HG03469 (cell line): ENCODE results near the gene LYPD6B.

ENCODE experiments used
- ATAC-seq: cut with Tn5 transposase; IDR thresholded peaks from one replicate; pipeline ENCODE4 v1.9.1; 2021; ENCODE audit warnings: mild to moderate bottlenecking, moderate library complexity, moderate number of reproducible peaks; ENCODE audit not compliant: unreplicated experiment

Gene LYPD6B

DNA sequence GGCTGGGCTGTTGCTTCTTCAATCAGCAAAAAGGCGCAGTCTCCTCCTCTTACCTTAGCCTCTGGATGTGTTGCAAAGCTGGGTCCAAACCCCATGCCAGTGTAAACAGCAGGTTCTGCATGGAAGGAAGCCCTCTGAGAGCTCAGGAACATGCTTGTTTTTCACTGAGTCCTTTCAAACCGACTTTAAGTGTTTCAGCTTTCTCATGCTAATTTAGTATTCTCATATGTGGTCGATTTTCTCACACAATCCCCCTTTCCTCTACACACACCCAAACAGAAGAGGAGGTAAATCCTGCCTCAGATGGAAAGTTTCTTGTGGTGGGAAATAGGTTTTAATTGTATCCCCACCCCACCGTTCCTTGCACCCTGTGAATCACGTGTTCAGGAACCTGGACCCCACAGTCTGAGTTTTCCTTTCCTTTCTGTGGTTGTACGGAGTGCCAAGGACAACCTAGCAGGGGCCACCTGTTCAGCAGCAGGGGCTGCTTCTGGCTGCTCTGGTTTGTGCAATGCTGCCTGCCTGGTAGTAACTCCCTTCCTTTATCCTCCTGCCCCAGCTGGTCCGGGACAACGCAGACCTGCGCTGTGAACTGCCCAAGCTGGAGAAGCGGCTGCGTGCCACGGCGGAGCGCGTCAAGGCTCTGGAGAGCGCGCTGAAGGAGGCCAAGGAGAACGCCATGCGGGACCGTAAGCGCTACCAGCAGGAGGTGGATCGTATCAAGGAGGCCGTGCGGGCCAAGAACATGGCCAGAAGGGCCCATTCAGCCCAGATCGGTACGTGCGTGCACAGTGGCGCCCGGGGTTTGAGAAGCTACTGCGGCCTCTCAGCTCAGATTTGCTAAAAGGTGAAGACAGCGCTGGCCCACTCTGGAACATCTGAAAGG is 28.7 kb upstream of the LYPD6B start:
- no peak for ATAC-seq

DNA sequence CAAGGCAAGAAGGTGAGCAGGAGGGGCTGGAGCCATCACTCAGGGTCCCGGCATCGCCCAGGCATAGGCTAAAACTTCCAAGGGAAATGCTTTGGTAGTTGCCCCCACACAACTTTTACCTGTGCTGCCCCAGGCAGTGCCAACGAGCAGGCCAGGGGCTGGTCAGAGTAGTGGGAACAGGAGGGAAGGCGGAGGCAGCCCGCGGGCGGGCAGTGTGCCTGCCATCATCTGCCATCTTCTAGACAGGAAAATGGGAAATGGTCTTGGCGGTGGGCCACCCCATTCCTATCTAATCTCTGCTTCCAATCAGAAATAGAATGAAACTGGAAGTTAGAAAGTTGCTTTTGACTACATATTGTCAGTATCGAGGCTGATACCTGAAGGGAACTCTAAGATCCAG is 26.0 kb upstream of the LYPD6B start:
- no peak for ATAC-seq

DNA sequence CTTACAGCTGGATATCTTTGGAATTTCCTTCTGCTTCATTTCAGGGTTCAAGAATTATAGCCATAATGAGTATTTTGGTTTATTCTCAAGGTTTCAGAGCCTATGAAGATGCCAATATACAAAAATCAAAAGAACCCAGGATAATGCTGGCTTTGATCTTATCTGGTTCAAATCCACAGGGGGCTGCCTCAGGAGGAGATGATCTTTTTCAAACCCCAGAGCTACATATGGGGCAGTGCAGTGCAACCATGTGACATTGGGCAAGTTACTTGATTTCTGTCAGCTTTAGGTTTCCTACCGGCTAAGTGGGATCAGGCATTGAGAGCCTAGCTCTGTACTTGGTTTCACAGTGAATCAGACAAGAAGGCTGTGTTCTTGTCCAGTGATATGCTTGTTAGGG is 23.0 kb upstream of the LYPD6B start:
- no peak for ATAC-seq

GRCh38 chr2:149015926-149016563 is 22.5 kb upstream of the LYPD6B start:
- ATAC-seq, result no peak

DNA sequence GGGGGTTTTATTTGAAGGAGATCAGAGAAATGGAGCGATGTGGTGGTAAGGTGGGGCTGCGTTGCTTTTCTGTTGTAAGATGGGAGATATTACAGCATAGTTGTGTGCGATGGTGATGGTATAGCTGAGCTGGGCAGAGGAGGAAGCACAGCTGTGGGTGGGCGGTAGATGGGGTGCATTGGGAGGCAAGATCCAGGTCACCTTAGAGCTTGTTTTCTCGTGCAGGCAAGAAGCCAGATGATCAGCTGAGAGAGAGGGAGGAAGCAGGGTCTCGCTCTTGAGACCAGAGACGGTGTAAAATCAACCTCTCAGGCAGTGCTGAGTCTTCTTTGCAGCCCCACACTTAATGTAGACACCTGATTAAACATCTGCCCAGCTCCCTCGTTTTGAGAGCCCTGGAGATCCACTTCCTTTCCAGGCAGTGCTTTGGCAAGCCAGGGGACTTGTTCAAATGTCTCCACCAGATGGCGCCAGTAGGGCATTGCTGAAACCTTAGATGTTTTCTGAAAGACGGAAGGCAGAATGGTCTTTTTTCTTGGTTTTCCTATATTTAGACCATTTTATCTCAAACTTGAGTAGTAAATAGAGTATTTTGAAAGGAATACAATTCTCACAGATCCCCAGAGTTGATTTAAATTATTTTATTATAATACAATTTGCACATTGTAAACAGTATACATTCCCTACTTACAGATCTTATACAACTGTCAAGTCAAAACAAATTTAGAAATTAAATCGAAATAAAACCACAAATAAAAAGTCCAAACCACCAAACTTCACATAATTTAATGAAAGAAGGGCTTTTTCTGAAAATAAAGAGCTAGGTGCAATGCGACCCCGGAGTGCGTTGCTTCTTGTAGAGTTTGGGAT is 21.1 kb upstream of the LYPD6B start:
- no peak for ATAC-seq

DNA sequence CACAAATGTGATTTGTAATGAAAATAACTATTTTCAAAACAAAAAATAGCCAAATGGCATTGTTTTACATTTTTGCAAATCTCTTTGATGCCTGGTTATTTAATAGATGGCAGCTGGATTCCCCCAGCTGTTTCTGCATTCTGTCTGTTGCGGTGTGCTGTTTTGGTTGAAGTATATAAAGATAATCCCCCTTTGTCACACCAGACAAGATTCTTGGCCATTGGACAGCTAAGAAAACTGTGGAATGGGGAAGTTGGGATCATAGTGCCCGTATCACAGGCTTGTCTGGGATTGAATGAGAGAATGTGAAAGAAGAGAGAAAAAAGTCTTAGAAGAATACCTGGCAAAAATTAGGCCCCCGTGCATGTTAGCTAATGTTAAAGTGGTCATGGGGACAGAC is 19.5 kb upstream of the LYPD6B start:
- no peak for ATAC-seq

DNA sequence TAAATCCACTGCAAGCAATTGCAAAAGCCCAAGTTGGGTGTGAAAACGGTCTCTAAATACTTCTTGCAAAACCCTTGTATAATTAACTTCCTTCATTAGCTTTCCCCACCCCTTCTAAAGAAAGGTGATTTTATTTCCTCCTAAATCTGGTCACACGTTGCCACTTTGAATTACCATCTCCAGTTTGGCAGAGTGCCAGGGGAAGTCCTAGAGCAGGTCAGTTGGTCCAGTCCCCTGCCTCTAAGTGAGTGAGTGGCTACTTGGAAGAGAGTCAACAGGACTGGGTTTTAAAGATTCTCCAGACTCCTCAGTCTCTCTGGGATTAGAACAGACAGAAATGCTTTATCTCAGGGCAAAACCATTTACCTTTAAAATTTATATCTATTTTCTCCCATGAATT is 18.7 kb upstream of the LYPD6B start:
- no peak for ATAC-seq

GRCh38 chr2:149020432-149020851 is 18.1 kb upstream of the LYPD6B start:
- peak; percentile 29 for ATAC-seq

GRCh38 chr2:149021271-149021719 is 17.2 kb upstream of the LYPD6B start:
- peak; percentile 53 for ATAC-seq

GRCh38 chr2:149021761-149022160 is 16.7 kb upstream of the LYPD6B start:
- peak; percentile 38 for ATAC-seq

- ATAC-seq, result no peak
Observed at GRCh38 chr2:149023091-149023490, 15.4 kb upstream of the LYPD6B start.

- ATAC-seq, result no peak
Observed at GRCh38 chr2:149027590-149028250, 10.8 kb upstream of the LYPD6B start.

GRCh38 chr2:149028377-149028776 is 10.1 kb upstream of the LYPD6B start:
- ATAC-seq, result no peak

DNA sequence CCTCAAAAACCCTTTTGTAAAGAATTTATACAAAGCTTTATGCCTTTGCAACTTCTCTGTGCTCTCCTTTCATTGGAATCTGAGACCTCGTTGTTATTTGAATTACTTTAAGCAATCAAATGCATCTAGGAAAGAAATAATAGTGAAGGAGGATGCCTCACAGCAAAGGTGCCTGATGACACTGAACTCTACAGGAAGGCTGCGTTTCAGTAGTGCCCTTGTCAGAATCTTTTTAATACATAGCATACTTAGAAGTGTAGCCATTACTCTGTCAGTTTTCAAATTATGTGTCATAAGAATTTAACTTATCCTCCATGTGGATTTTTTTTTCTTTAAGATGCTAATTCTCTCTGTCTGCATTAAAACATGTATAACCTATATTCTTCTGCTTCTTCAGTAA is 9.6 kb upstream of the LYPD6B start:
- no peak for ATAC-seq

DNA sequence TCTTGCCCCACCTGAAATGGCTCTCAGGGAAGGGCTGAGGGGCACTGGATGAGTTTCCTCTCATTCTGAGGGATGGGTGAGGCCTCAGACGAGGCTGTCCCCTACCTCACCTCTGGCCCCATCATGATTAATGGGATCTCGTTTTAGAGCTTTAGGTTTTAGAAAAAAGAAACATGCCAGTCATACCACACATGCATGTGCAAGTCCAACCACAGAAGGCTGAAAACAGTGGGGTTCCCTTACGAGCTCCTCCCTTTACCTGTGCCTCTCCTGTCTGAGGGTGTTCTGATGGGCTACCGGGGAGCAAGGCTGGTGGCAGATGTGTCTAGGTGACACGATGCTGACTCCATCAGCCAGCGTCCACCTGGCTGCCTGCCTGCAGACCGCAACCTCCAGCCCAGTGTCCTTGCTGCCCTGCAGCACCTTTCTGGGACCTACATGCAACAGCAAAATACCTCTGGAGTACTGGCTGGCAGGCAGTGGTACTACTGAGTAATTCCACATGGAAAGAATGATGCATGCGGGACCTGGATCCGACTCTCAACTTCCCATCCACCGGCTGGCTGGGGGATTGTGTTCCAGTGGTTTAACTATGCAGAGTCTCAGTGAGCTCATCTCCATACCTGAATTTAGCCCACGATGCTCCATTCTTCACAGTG is 9.1 kb upstream of the LYPD6B start:
- ATAC-seq, result no peak

DNA sequence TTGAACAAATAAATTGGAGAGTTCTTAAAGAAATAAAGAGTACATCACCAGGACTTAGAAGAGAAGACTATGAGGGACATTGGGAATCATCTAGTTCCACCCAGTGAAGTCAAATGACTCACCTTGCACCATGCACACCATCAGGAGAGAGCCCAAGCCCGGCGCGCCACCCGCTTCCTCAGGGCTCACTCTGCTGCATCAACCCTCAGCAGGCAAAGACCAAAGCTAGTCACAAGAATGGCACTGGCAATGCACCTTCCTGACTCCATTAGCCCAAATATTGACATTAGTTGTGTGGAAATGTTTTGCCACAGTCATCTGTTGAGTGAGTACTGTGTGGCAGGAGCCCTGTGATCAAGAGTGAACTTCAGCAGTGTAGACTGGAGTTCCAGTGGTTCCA is 7.1 kb upstream of the LYPD6B start:
- no peak for ATAC-seq

DNA sequence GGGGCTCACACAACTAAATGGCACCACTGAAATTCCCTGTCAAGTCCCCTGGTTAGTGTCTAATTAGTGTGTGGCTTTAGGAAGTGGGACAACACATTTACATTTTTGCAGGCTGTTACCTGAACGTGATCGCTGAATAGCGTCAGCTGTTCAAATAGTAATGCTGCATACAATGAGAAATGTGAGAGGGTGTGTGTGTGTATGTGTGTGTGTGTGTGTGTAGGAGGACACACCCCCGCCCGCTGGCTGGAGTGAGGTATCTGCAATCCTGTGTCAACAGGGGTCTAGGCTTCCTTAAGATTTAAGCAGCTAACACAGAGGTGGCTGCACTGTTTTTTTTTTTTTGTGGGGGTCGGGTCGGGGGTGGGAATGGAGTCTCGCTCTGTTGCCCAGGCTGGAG is 4.8 kb upstream of the LYPD6B start:
- ATAC-seq, result no peak

DNA sequence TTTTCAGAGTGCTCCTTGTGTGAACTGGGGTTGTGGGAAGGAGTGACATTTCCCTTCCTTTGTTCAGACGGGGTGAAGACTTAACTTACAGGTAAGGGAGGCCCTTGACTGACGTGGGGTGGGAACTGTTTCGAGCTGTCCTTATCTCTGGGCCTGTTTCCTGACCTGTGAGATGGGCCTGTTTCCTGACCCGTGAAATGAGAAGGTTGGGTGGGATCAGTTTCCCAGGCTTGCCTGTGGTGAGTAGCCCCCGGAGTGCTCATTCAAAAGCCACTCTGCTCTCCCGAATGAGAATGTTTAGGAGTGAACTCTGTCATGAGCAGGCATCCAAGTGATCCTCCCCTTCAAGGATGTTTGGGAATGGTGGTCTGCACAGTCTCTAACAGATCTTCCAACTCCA is 4.1 kb upstream of the LYPD6B start:
- no peak for ATAC-seq

DNA sequence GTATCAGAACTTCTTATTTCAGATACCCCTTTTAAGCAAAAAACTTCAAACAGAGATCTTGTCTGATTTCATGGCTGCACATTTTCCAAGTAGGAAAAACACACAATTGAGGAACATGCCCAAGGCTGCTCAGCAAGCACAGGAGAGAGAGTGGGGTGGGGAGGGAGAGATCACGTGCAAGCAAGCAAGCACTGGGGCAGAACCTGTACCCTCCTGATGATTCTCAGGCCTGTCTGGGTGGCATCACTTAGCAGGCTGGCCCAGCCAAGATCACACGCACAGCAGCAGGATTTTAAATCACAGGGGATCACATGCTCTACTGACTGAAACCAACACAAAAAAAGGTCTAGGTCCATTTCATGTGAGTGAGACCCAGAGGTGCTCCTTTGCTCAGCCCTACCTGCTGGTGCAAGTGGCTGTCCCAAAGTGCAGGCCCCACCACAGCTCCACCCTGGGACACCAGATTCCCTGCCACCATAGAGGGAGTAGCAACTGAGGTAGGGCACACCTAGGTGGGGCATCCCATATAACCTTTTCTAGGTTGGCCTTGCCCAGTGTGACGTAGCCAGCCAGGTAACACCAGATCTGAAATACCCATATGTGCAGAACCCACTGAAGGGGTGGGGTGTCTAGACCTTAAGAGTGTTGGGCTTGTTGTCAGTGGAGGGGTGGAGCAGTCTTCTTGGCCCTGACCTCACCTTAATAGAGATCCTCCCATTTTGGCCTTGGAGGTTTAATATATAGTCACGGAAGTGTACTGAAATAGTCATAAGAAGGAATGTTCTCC is 1.8 kb upstream of the LYPD6B start:
- ATAC-seq, result no peak

DNA sequence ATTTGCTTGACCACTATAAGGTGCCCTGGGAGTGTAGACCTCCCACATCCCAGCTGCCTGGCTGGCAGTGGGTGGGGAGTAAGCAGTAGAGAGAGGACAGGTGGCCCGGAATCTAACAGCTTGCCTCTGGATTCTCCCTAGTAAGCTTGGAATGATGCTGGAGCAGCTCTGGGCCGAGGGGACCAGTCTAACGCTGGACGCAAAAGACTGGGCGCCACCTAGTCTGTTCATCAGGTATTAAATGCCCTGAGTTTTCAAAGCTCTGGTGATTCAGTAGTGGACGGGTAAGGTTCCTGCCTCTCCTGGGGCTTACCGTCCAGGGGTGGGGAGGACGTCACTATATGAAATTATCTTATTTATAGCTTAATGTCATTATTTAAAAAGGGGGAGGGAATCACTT is 648 bp upstream of the LYPD6B start:
- no peak for ATAC-seq
